ENCODE data around the gene CAD. TPM values are rescaled to one million over a fixed set of nuclear protein-coding genes. Genes with fewer than 3 reads are reported as not detected.

CAD gene
- total and polyA plus RNA-seq, 2 of the 4 experiments (the other 2 are of a cell fraction) = 12.9 to 38.7 TPM

- Histone ChIP-seq H2BK20ac (ENCODE audit: low read depth, low read length) (no peak overlapping the region), H3K9ac (ENCODE audit: low read depth, low read length) (no peak overlapping the region), H4K5ac (ENCODE audit: low read depth, low read length) (no peak overlapping the region), H3K4me1 (ENCODE audit: control insufficient read depth, insufficient read depth, low read length) (no peaks in the 10 kb centered on the region), H2AK5ac (ENCODE audit: low read depth, low read length) (no peak overlapping the region), H3K9me1 (ENCODE audit: insufficient read depth, low read length) (0 out of 2 replicates have a peak, but pooled peaks cover 2% of the 10 kb centered on the region), H3K56ac (ENCODE audit: extremely low read depth, insufficient read depth, low read length) (no peak overlapping the region), H3K27ac (ENCODE audit: insufficient read depth, low read length) (no peak overlapping the region), H3K36me3 (ENCODE audit: control insufficient read depth, insufficient read depth, low read length) (peaks cover 3% of the 10 kb centered on the region; the same call in 1 of the 2 replicates), H3K14ac (replicated peaks; ENCODE audit: low read depth, low read length) (no peak overlapping the region), H3K4me2 (ENCODE audit: low read depth, low read length) (no peak overlapping the region), H4K8ac (ENCODE audit: low read depth in 2 of 2, low read length in 2 of 2) (no peak overlapping the region), H2BK5ac (ENCODE audit: low read depth, low read length, poor library complexity, severe bottlenecking) (no peak overlapping the region), H2BK15ac (ENCODE audit: low read depth, low read length) (no peak overlapping the region), H3K27me3 (ENCODE audit: control insufficient read depth, insufficient read depth, low read length) (peaks cover 11% of the 10 kb centered on the region), H3K79me1 (ENCODE audit: low read depth in 1 of 2, low read length in 2 of 2) (no peaks in the 10 kb centered on the region), H4K91ac (ENCODE audit: insufficient read depth, low read depth, low read length) (no peak overlapping the region), H3K9me3 (ENCODE audit: control insufficient read depth, insufficient read depth, low read length) (no peaks in the 10 kb centered on the region), H2AFZ (replicated peaks; ENCODE audit: low read length, poor library complexity) (peak overlapping the region; percentile 18), H2AK9ac (replicated peaks; ENCODE audit: low read depth, low read length, poor library complexity) (no peak overlapping the region), H3K23ac (ENCODE audit: low read depth, low read length) (no peak overlapping the region), H2BK120ac (ENCODE audit: low read depth, low read length) (no peak overlapping the region), H3K4me3 (ENCODE audit: insufficient read depth, low read depth, low read length) (no peak overlapping the region), H4K20me1 (ENCODE audit: insufficient read depth, low read length) (no peaks in the 10 kb centered on the region), H3K18ac (ENCODE audit: low read depth, low read length) (no peak overlapping the region), H3K4ac (ENCODE audit: low read depth, low read length) (no peak overlapping the region)
- no TSS peak for BruUV-seq (replicated peaks)
- POLR2A ChIA-PET (ENCODE audit: unreplicated experiment) = no interaction called here
- 56% methylated on average over 3 of the region's 12 CpGs; no CpG with 5 or more reads in 1 of the 2 experiments for WGBS, 2 experiments (ENCODE audit: extremely low coverage in 2 of 2, insufficient read length in 1 of 2)
- in situ Hi-C loops (cut with MboI; ENCODE audit: low sequenced_read_pairs) (no loop called here), intact Hi-C loops (cut with micrococcal nuclease) (no loop called here), dilution Hi-C loops (cut with HindIII; ENCODE audit: low sequenced_read_pairs, unreplicated experiment) (no loop called here)
- ATAC-seq (ENCODE audit: low read depth) (no peak), DNase-seq (no peak)
- TF ChIP-seq POLR2A (IDR thresholded peaks at IDR 0.05; ENCODE audit: low read depth, low read length) (no peak), RCOR1 (IDR thresholded peaks at IDR 0.05; ENCODE audit: insufficient replicate concordance, low read length) (no peak), MAZ (IDR thresholded peaks at IDR 0.05; ENCODE audit: borderline replicate concordance, low read depth, low read length) (no peak), SMC3 (IDR thresholded peaks at IDR 0.05; ENCODE audit: low read depth, low read length) (no peak), FOS (IDR thresholded peaks at IDR 0.05; ENCODE audit: low read depth, low read length) (no peak)
- TF ChIP-seq, protein P1, sequence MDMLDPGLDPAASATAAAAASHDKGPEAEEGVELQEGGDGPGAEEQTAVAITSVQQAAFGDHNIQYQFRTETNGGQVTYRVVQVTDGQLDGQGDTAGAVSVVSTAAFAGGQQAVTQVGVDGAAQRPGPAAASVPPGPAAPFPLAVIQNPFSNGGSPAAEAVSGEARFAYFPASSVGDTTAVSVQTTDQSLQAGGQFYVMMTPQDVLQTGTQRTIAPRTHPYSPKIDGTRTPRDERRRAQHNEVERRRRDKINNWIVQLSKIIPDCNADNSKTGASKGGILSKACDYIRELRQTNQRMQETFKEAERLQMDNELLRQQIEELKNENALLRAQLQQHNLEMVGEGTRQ (IDR thresholded peaks at IDR 0.05; ENCODE audit: low read depth, low read length) = no peak
- CTCF ChIA-PET = interaction anchor here (0.6 to 1.7 kb wide), 2 partner anchors 31 to 75 kb away, joined by 3 to 5 read pairs; no protein-coding TSS in a partner anchor
These were observed 32.2 kb downstream of the CAD start for GRCh38 chr2:27249159-27249890.

Measured in IMR-90 (cell line).